NCI-H510A treated with DMSO at 0.1 percent for 48 hours (cell line): ENCODE measurements around the gene RPL35A.
"Not testable (repeated sequence)": the region's sequence is repeated elsewhere in the genome, so short reads cannot be mapped to it uniquely, and the experiment has no call there.

Experiments
- DNase-seq: peaks from one replicate; lab custom pipeline; 2025; lab: John Stamatoyannopoulos, UW

Gene RPL35A

DNA sequence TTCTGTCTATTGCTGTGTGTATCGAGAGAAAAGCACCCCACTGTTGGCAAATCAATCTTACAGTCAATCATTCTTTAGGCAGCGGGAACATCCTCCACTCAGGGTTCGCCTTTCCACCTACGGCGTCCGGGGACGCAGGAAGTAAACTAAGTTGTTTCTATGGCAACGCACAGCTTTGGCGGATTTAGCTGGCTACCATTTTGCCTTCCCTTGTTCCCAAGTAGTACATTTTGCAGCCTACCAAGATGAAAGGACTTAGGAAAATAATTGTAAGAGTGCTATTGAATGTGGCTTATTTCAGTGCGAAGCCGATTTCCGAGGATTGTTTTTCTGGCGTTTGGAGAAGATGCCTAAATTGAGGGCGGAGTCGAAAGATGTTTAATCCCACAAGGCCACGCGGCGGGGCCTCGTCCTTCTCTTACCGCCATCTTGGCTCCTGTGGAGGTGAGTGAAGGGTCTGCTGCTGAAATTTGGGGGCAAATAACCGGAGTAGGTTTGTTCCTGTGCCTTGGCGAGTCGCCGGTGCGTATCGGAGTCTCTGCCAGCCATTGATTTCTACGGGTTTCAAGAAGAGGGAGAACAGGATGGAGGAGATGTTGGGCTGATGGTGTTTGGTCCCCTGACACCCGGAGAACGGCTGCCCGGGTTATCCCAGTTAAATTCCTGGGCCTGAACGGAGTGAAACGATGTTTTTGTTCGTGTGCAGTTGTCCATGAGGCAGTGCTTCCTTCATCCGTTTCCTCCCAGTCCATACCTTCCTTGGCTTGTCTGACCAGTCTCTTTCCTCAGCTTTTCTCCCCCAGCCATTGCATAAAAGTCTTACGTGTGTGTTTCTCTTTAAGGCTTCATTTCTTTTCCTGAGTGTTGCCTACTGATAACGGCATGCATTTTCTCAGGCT is at the start of gene RPL35A:
TSS of gene RPL35A (plus strand) at position 413 of the 899 bp plus-strand sequence. CDS start 778 bp downstream, outside the sequence.
- DNase-seq = peak; percentile 99

DNA sequence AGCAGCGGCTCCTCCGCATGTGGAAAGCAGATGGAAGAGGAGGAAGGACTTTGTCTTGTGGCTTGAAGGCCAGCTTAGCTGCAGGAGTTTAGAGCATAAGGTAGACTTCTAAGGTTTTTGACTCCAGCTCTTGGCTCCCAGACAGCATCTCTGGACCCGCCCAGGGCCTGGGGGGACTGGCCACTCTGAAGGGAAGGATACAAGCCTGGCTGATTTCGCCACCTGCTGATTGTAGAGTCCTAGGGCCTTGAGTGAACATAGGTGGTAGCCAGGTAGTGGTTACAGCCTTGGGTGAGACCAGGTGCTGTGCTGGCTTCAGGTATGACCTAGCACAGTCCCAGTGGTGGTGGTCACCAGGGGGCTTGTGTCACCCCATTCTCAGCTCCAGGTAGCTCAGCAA is 48.4 kb upstream of the RPL35A start:
- no peak for DNase-seq

DNA sequence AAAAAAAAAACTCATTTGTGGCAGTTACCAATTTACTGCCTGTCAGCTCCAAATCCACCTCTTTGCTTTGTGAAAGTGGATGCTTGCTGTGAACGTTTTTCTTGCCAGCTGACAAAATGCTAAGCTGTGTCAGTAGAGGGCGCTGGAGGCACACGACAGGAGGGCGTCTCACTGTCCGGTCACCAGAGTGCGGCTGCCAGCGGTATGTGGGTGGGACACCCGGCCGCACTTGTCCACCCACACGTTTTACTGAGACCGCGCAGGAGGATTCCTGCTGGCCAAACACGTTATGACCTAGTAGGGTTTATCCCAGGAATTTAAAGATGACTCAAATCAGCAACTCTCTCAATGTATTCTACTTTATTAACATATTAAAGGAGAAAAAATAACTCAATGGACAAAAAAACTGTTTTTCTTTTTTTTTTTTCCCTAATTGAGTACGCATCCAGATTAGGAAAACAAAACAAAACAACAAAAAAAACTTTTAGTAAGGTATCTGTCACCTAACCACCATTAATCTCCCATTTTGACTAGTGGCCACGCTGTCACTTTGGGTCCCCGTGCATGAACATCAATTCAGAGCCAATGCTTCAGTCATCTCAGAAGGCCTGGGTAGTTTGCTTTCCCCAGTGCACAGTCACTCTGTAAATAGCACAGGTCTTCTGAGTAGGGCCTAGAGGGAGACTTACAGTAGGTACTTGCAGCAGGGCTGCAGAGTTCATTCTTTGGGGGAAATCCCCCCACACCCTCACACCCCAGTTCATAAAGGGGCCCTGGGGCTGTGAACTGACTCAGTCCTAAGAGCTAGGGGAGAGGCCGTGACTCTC is 43.8 kb upstream of the RPL35A start:
- DNase-seq = peak; percentile 79

DNA sequence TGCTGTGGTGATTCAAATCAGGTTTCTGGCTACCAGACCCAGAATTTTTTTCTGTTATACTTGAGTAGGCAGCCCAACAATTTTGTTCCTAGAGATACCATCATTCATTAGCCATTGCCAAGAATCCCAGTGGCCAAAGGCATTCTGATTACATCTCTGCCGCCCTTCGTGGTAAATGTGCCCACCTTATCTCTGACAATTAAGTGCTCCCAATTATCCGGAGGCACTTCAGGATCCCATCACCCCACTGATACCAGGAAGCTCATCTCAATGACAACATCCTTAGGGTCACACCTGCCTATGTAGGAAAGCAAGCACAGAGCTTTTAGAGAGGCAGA is 43.2 kb upstream of the RPL35A start:
- DNase-seq = no peak

DNA sequence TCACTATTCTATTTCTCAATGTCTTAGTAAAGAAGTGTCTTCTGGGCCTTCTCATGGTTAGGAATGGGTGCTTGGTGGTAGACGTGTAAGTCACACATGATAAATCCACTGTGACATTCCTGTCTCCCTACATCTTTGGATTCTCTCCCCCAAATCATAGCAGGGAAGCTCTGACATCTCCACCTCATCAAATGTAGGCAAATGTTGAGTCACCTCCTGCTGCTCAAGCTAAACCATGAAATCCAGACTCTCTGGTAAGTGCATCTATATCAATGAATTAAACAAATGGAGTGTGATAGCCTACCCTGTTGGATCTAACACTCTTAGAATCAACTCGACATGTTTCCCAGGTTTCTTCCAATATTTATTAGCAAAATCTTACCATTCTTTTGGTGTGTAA is 42.8 kb upstream of the RPL35A start:
- DNase-seq = no peak

DNA sequence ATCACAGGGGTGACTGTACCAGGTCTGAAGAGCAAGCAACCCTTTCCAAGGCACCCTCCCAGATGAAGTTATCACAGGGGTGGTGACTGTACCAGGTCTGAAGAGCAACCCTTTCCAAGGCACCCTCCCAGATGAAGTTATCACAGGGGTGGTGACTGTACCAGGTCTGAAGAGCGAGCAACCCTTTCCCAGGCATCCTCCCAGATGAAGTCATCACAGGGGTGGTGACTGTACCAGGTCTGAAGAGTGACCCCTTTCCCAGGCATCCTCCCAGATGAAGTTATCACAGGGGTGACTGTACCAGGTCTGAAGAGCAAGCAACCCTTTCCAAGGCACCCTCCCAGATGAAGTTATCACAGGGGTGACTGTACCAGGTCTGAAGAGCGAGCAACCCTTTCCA is 41.4 kb upstream of the RPL35A start:
- not testable (repeated sequence) for DNase-seq

DNA sequence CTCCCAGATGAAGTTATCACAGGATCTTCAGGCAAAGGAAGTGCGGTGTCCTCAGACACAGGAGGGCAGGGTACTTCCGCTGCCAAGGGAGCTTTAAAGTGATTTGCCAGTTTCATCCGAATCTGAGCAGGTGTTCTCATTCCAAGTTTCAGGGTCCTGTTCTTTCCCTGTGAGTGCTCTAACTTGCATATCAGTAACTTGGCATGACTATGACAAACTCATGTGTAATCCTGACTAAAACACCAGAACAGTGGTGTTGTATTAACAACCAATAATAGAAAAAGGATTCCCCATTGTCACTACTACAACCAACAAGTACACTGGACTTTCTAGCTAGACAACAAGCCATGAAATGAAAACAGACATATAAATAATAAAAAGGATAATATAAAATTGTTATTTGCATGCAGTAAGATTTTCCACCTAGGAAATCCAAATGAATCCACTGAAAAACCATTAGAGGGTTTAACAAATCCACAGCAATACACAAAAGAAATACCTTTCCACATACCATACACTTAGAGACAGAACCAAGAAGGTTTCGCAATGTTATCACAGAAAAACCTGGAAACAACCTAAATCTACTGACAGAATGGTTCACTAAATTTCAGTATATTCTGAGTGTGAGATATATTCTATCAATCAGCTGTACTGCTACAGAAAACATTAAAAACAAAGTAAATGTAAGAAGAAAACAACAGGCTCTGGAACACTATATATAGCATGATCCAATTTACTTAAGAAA is 40.9 kb upstream of the RPL35A start:
- DNase-seq = no peak

DNA sequence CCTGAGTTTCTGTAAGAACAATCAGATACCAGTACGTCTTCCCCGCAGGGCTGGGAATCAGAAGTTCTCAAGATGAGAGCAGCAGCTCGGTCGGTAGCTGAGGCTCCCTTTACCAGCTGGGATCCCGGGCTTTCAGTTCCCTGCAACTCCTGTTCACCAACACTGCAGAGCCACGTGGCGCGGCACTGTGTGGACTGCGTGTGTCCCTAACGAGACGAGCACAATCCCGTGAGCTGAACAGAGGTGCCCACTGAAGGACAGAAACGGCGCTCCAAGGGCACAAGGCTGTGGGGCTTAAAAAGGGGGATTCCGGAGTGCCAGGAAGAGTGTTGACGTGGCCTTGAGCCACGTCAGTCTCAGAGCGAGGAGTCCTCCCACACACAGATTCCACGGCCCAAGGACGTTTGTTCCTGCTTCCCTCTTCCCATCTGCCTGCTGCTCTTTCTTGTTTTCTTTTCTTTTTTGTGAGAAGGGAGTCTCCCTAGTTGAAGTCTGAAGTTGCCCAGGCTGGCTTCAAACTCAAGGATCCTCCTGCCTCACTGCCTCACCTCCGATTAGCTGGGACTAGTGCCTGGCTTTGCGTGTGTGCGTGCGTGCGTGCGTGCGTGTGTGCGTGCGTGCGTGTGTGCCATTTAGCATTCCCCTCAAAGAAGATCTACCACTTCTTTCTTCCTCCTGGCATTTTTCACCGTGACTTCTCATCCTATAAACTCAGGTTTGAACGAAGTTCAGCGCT is 37.1 kb upstream of the RPL35A start:
- DNase-seq = no peak

DNA sequence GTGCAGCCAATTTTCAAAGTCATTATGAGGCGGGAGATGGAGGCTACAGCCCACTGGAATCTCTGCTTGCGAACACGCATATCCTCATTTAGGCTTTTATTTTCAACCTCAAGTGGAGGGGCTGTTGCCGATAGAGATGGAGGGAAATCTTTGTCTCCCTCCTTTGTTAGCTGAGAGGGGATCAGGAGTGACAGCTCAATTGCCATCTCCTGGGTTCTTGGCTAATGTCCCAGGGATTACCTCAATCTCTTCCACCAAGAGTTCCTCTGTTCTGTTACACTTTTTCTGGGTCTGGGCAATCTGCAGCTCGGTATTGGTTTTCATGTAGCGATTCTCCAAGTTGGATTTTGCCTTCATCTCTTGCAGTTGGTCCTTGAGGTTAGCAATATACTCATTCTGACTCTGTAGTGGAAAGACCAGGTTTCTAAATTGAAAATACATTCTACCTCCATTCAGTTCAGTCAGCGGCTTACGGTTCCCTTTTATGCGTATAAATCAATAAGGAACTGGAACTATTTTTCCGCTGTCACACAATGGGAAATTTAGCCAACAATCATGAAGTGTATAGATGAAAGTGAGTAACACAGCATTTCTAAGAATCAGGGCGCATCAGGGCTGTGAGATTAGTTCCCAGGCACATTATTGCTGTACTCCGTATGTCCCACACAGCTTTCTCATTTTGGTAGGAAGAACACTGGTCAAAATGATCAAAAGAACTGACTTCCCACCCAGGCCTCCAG is 36.2 kb upstream of the RPL35A start:
- DNase-seq = no peak

DNA sequence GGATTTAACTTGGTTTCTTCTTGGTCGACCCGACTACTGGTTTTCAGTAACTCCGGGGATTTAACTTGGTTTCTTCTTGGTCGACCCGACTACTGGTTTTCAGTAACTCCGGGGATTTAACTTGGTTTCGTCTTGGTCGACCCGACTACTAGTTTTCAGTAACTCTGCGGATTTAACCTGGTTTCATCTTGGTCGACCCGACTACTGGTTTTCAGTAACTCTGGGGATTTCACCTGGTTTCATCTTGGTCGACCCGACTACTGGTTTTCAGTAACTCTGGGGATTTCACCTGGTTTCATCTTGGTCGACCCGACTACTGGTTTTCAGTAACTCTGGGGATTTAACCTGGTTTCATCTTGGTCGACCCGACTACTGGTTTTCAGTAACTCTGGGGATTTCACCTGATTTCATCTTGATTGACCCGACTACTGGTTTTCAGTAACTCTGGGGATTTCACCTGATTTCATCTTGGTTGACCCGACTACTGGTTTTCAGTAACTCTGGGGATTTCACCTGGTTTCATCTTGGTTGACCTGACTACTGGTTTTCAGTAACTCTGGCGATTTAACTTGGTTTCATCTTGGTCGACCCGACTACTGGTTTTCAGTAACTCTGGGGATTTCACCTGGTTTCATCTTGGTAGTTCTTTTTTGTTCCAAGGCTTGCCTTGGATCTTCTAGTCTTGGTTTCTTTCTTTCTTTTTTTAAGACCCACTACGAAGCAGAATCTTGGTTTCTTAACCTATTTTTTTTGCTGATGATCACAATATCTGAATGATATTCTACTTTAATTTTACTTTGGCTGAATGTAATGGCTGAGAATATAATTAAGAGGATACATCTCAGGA is 28.3 kb upstream of the RPL35A start:
- not testable (repeated sequence) for DNase-seq

DNA sequence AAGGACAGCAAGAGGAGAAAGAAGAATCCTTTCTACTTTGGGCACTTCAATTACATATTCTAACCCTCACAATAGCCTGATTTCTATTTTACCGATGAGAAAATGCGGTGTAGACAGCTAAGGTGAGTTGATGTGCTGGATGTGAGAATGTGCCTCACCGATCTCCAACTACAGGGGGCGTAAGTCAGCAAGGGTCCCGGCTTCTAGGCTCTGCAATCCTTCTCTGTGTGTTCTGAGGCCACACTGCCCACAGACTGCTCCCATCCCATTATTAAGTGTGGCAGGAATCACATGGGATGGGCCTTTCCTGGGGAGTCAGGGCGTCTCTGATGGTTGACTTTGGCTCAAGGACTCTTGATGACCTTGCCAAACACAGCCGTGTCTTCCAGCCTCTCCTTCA is 23.6 kb upstream of the RPL35A start:
- no peak for DNase-seq

DNA sequence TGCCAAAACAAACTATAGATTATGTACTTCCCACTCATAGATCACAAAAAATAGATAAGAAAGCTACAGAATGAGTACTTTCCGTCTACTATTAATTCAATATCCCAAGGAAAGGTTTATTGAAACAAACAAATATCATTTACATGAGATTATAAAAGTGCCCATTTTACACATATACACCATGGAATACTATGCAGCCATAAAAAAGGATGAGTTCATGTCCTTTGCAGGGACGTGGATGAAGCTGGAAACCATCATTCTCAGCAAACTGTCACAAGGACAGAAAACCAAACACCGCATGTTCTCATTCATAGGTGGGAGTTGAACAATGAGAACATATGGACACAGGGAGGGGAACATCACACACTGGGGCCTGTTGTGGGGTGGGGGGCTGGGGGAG is 22.4 kb upstream of the RPL35A start:
- not testable (repeated sequence) for DNase-seq

DNA sequence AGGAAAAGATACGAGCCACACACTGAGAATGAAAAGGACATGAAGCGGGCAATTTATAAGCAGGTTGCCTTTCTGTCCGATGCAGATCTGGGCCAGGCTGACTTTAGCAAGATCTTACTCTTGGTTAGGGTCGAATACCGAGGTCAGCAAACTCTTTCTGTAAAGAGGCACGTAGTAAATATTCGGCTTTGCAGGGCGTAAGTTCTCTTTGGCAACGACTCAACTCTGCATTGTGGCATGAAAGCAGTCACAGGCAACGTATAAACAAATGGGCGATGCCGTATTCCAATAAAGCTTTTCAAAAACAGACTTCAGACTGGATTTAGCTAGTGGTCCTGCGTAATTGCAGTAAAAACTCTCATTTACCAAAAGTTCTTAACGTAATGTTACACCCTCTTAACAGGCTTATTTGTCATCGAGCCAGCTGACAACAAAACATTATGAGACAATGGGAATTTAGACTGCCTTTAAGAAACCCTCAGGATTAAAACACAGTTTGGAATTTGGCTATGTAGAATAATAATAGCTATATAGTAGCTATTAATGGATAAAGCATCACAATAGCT is 13.1 kb upstream of the RPL35A start:
- DNase-seq = no peak

DNA sequence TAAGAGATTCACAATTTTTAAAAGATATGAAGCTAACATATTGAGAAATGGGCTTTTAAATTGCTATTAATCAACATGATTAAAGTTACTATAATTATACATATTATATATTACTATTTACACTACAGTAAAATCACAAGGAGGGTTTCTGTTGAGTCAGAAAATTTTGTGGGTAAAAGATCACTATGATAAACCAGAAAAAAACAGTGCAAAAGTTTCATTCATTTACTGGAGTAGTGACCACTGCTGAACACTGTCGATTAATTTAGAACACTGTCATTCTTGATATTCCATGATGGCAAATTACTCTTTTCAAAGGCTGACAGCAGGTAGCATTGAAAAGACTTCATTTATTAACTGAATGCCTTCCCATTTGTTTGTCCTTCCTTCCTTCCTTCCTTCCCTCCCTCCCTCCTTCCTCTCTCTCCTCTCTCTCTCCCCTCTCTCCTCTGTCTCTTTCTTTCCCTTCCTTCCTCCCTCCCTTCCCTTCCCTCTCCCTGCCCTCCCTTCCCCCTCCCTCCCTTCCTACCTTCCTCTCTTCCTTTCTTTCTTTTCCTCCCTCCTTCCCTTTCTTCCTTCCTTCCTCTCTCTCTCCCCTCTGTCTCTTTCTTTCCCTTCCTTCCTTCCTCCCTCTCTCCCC is 9.1 kb upstream of the RPL35A start:
- no peak for DNase-seq

DNA sequence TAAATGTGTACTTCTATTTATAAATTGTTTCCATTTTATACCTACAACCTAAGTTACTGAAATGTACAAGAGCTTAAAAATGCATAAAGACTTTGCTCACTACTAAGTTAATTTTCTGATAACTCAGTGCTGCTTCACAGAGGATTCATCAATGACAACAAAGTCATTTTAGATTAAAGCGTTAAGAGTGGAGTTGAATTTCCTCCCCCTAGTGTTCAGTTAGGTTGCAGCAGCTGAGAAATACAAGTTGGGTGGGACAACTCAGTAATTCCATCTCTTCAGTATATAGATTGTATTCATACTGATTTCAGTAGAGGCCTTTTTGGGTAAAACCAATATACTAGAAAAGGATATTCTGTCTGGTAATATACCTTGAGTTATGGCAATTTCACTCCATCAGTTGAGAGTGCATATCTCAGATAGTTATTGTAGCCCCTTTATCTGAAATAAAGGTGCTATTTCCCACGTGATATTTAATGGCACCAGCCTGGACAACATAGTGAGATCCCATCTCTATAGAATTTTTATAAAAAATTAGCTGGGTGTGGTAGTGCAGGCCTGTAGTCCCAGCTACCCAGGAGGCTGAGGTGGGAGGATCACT is 6.9 kb upstream of the RPL35A start:
- DNase-seq = peak; percentile 70

DNA sequence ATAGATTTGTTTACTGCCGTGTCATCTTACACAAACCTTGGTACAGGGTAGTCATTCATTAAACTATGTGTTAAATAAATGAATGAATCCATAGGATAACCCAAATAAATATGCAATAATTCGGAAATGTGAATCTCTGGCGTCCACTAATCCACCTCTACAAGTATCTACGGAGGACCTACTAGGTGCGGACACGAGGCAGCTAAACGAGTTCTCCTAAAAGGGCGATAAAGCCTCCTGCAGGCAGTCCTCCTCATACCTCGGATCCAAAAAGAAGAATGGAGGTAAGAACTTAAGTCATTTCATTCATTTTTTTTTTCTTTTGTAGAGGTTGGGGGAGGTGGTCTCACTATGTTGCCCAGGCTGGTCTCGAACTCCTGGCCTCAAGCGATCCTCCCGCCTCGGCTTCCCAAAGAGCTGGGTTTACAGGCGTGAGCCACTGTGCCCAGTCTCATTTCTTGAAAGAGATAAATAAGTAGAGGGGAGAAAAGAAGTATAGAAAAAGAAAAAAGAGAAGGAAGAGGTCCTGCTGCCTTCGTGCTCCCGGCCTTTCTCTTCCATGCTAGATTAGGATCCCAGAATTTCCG is 706 bp upstream of the RPL35A start:
- no peak for DNase-seq

DNA sequence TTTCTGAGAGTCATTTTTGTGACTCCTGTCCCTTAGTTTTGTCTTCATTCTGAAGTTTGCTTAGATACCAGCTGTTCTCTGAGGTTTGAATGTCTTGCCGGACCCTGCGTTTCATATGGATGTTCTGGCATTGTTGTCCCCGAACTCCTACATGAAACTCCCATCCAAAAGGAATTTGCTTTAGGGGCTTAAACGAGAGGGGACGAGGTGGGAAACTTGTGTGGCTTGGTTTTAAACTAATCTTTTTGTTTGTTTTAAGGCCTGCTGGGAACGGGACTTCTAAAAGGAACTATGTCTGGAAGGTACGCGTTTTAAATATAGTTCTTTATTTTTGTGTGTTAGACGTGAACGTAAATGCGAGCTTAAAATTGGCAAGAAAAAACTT is 679 bp downstream of the RPL35A start:
- DNase-seq = no peak

DNA sequence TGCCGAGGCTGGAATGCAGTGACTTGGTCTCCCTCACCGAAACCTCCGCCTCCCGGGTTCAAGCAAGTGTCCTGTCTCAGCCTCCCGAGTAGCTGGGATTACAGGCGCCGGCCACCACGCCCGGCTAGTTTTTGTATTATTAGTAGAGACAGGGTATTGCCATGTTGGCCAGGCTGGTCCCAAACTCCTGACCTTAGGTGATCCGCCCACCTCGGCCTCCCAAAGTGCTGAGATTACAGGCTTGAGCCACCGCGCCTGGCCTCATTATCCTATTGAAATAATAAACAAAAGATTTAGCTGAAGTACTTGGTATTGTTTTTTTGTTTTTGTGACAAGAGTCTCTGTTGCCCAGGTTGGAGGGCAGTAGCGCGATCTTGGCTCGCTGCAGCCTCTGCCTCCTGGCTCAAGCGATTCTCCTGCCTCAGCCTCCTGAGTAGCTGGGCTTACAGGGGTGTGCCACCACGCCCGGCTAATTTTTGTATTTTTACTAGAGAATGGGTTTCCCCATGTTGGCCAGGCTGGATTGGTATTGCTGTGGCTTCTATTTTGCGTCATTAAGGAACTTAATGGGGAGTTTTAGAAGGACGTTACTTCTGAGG is 1.5 kb downstream of the RPL35A start:
- no peak for DNase-seq
